ENCODE results near the gene BMPR1B. TPM values are rescaled to one million over a fixed set of nuclear protein-coding genes. Genes with fewer than 3 reads are reported as not detected.

BMPR1B gene
- total RNA-seq, 2 experiments from 2014 or later: not detected

DNA sequence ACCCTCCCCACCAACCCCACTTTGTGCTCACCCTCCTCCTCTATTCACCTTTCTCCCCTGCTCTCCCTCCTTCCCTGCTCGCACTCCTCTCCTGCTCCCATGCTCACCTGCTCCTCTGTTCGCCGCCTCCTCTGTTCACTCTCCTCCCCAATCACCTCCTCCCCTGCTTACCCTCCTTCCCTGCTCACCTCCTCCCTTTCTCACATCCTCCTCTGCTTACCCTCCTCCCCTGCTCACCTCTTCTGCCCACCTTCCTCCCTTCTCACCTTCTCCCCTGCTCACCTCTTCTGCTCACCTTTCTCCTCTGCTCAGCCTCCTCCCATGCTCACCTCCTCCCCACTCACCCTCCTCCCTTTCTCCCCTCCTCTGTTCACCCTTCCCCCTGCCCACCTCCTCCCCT is 433.8 kb downstream of the BMPR1B start:
- Mint-ChIP-seq H3K4me3 (no peak overlapping the region), H3K4me1 (no peaks in the 10 kb centered on the region), H3K27me3 (no peaks in the 10 kb centered on the region), H3K9me3 (ENCODE audit: low read depth) (no peaks in the 10 kb centered on the region), H3K36me3 (no peaks in the 10 kb centered on the region), H3K27ac (no peak overlapping the region)
- DNase-seq (no peak), ATAC-seq (no peak)
- CTCF ChIA-PET: no interaction called here

DNA sequence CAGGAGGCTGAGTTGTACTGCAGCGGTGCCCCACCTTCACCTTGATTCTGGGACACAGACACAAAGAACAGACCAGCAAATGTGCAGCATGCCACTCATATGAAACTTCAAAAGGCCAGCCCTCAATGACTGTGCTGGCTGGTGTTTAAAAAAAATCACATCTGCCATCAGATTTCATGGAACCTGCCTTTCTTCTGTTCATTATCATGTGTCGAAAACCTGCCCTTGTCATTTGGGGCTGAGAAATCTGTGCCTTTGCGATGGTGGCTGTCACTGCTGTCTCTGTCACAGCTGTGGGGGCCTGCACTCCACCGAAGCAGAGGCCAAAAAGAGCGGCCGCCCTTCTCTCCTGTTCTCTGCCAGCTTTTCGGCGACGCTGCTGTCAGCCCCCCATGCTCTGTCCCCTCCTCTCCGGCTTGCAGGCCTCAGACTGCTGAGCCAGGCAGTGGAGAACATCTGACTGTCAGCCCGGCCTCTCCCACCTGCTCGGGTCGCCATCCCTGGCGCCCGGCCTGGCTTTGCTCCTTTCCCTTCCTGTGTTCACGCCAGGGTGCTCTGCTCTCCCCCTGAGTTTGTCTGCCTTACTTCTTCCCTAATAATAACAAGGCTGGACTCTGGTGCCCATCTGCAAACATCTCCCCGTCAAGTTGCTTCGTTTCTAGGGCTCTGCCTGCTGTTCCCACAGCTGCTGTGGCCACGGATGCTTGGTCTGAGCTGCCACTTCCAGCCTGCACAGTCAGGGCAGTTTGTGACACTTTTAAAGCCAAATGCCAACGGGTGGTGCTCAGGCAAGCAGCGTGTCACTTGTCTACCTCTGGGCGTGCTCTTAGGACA is 435.9 kb downstream of the BMPR1B start:
- Mint-ChIP-seq H3K4me1 (no peaks in the 10 kb centered on the region), H3K36me3 (no peaks in the 10 kb centered on the region), H3K4me3 (no peak overlapping the region), H3K9me3 (ENCODE audit: low read depth) (no peaks in the 10 kb centered on the region), H3K27ac (no peak overlapping the region), H3K27me3 (no peaks in the 10 kb centered on the region)
- ATAC-seq (no peak), DNase-seq (no peak)
- CTCF ChIA-PET: no interaction called here

DNA sequence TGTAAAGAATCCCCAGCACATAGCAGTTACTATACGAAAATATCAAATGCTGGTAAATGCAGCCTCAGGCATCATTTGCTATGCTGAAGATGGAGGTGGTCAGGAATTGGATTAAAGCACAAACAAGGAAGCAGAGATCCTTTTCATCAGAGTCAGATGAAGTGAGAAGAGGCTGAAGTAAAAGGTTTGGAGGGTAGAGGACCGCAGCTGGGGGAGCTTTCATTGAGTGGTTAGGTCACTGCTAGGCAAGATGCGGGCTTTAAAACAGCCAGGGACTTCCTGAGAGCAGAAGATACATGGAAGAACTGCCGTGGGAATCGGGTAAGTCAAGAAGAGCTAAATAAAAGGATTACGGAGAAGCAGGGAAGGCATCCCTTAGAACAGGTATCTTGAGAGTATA is 439.6 kb downstream of the BMPR1B start:
- Mint-ChIP-seq H3K36me3 (no peaks in the 10 kb centered on the region), H3K4me3 (no peak overlapping the region), H3K9me3 (ENCODE audit: low read depth) (no peaks in the 10 kb centered on the region), H3K27ac (no peak overlapping the region), H3K4me1 (no peaks in the 10 kb centered on the region), H3K27me3 (no peaks in the 10 kb centered on the region)
- CTCF ChIA-PET: no interaction called here
- no peak for DNase-seq
- no peak for ATAC-seq

DNA sequence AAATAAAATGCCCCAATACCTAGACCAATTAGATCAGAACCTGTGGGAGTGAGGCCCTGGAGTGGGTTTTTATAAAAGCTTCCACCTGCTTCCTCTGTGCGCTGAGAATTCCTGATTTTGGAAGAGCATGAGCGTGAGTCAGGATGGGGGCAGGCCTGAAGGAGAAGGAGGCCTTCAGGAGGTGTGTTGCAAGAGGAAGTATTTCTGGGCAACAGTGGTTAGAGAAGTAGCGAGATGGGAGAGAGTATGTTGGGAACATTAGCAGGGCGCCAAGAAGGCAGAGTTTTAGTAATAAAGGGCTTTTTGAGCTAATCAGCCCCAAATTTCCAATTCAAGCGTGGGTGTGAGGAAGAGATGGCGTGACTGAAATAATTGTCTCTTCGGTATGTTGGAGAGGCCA is 441.2 kb downstream of the BMPR1B start:
- H3K27me3 Mint-ChIP-seq: no peaks in the 10 kb centered on the region

DNA sequence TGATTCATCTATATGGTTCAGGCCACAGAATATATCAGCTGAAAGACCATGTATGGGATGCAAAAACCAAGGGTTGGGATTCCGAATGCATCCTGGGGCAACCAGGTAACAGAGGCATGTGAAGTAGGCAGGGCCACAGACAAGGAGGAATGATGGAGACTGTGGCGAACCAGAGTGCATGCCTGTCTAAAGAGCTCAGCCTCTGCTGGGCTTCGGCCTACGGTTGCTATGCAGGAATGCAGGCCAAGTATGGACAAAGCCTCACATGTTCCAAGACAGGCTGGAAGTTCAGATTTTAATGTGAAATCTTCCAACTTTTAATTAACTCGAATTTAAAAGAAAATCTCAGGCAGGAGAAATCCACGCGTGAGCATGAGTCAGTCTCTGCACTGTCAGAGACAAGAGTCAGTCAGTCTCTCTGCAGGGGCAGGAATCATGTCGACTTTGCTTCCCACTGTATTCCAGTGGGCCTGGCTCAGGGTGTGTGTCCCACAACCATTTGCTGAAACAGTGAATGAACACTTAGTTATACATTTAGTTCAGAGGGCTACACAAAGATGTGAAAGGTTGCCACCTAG is 446.6 kb downstream of the BMPR1B start:
- H3K4me1 Mint-ChIP-seq: no peaks in the 10 kb centered on the region
- H3K36me3 Mint-ChIP-seq: no peaks in the 10 kb centered on the region
- CTCF ChIA-PET: no interaction called here

More for the DNA sequence above, 441.2 kb downstream of the BMPR1B start:
- no peak overlapping the region for H3K27ac Mint-ChIP-seq
- H3K4me3 Mint-ChIP-seq: no peak overlapping the region
- no peak for ATAC-seq
- H3K4me1 Mint-ChIP-seq: no peaks in the 10 kb centered on the region
- H3K9me3 Mint-ChIP-seq (ENCODE audit: low read depth): no peaks in the 10 kb centered on the region
- H3K36me3 Mint-ChIP-seq: no peaks in the 10 kb centered on the region
- DNase-seq: no peak
- CTCF ChIA-PET: no interaction called here

DNA sequence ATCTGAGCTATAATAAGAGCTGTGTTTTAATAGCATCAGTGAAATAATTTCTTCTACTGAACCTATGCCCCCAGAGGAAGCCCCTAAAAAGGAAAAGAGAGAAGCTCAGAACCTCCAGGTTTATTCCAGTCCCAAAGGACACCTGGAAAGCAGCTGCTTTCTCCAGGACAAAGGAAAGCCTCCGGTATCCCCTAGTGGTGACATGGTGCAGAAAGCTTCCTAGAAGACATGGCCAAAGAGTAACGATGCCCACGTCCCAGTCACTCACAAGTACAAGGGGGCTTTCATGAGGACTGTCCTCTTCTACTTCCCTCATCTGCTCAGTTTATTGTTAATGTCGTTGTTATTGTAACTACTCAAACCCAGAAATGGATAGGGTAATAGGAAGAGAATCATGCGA is 447.1 kb downstream of the BMPR1B start:
- no peaks in the 10 kb centered on the region for H3K36me3 Mint-ChIP-seq
- H3K27me3 Mint-ChIP-seq: peaks cover 3% of the 10 kb centered on the region
- H3K4me1 Mint-ChIP-seq: no peaks in the 10 kb centered on the region
- H3K4me3 Mint-ChIP-seq: no peak overlapping the region
- DNase-seq (no peak), ATAC-seq (no peak)
- CTCF ChIA-PET: no interaction called here
- H3K9me3 Mint-ChIP-seq (ENCODE audit: low read depth): no peaks in the 10 kb centered on the region
- no peak overlapping the region for H3K27ac Mint-ChIP-seq

More for the DNA sequence above, 446.6 kb downstream of the BMPR1B start:
- ATAC-seq (no peak), DNase-seq (no peak)
- Mint-ChIP-seq H3K27me3 (no peaks in the 10 kb centered on the region), H3K9me3 (ENCODE audit: low read depth) (no peaks in the 10 kb centered on the region), H3K27ac (no peak overlapping the region), H3K4me3 (no peak overlapping the region)
